Activated naive CD8-positive, alpha-beta T cell treated with anti-CD3 and anti-CD28 coated beads, Interleukin-2, amount 50 U/mL, for 24 hours (primary cell): Measurements from ENCODE around the gene SMPD3.

Source experiments
- ATAC-seq: fragments of 150-1000 bp; cut with Tn5 transposase; one replicate; pipeline ENCODE4 v1.10.0; 2021
- DNase-seq: peaks from one replicate; pipeline ENCODE4 v3.0.0; 2021
- H3K27ac Mint-ChIP-seq: one replicate; pipeline ENCODE4 v1.8.0; 2021; ENCODE audit warnings: mild to moderate bottlenecking, mixed read lengths
- H3K27me3 Mint-ChIP-seq: one replicate; pipeline ENCODE4 v1.8.0; 2021; ENCODE audit warnings: mixed read lengths
- H3K36me3 Mint-ChIP-seq: one replicate; pipeline ENCODE4 v1.8.0; 2021; ENCODE audit warnings: low read depth, mixed read lengths
- H3K4me1 Mint-ChIP-seq: one replicate; pipeline ENCODE4 v1.8.0; 2021; ENCODE audit warnings: mixed read lengths
- H3K4me3 Mint-ChIP-seq: one replicate; pipeline ENCODE4 v1.8.0; 2021; ENCODE audit warnings: mild to moderate bottlenecking, moderate library complexity, mixed read lengths
- H3K9me3 Mint-ChIP-seq: one replicate; pipeline ENCODE4 v1.8.0; 2021; ENCODE audit warnings: mixed read lengths

Gene SMPD3

GRCh38 chr16:68351463-68351862 is 96.8 kb downstream of the SMPD3 start:
- peaks cover 55% of the 10 kb centered on the region for H3K36me3 Mint-ChIP-seq

GRCh38 chr16:68350813-68351350 is 97.4 kb downstream of the SMPD3 start:
- no peak for ATAC-seq
- Mint-ChIP-seq H3K36me3 (peaks cover 59% of the 10 kb centered on the region), H3K4me3 (no peak overlapping the region), H3K27me3 (no peaks in the 10 kb centered on the region), H3K27ac (no peak overlapping the region), H3K9me3 (no peaks in the 10 kb centered on the region), H3K4me1 (peaks cover 8% of the 10 kb centered on the region)
- no peak for DNase-seq

More at GRCh38 chr16:68351463-68351862, 96.8 kb downstream of the SMPD3 start:
- Mint-ChIP-seq H3K4me1 (peaks cover 14% of the 10 kb centered on the region), H3K4me3 (no peak overlapping the region), H3K27me3 (no peaks in the 10 kb centered on the region), H3K9me3 (no peaks in the 10 kb centered on the region), H3K27ac (no peak overlapping the region)
- DNase-seq (no peak), ATAC-seq (no peak)

GRCh38 chr16:68349838-68350410 is 98.4 kb downstream of the SMPD3 start:
- DNase-seq = no peak
- no peak overlapping the region for H3K27ac Mint-ChIP-seq
- no peak overlapping the region for H3K4me3 Mint-ChIP-seq
- H3K27me3 Mint-ChIP-seq = no peaks in the 10 kb centered on the region
- H3K9me3 Mint-ChIP-seq = no peaks in the 10 kb centered on the region
- peaks cover 8% of the 10 kb centered on the region for H3K4me1 Mint-ChIP-seq
- peaks cover 60% of the 10 kb centered on the region for H3K36me3 Mint-ChIP-seq
- ATAC-seq = no peak

GRCh38 chr16:68348639-68349445 is 99.5 kb downstream of the SMPD3 start:
- H3K27me3 Mint-ChIP-seq = no peaks in the 10 kb centered on the region
- DNase-seq (no peak), ATAC-seq (no peak)
- no peak overlapping the region for H3K27ac Mint-ChIP-seq
- H3K9me3 Mint-ChIP-seq = no peaks in the 10 kb centered on the region
- no peak overlapping the region for H3K4me3 Mint-ChIP-seq
- H3K36me3 Mint-ChIP-seq = peaks cover 57% of the 10 kb centered on the region
- peaks cover 11% of the 10 kb centered on the region for H3K4me1 Mint-ChIP-seq

GRCh38 chr16:68347605-68348004 is 100.7 kb downstream of the SMPD3 start:
- DNase-seq = no peak
- H3K4me3 Mint-ChIP-seq = no peak overlapping the region
- no peak for ATAC-seq
- peaks cover 51% of the 10 kb centered on the region for H3K36me3 Mint-ChIP-seq
- no peaks in the 10 kb centered on the region for H3K9me3 Mint-ChIP-seq
- H3K27ac Mint-ChIP-seq = no peak overlapping the region
- H3K27me3 Mint-ChIP-seq = no peaks in the 10 kb centered on the region
- H3K4me1 Mint-ChIP-seq = peaks cover 11% of the 10 kb centered on the region

- DNase-seq (no peak), ATAC-seq (no peak)
- no peaks in the 10 kb centered on the region for H3K9me3 Mint-ChIP-seq
- no peaks in the 10 kb centered on the region for H3K27me3 Mint-ChIP-seq
- H3K4me1 Mint-ChIP-seq = peaks cover 11% of the 10 kb centered on the region
- H3K27ac Mint-ChIP-seq = no peak overlapping the region
- H3K4me3 Mint-ChIP-seq = no peak overlapping the region
- H3K36me3 Mint-ChIP-seq = peaks cover 54% of the 10 kb centered on the region
These were observed 101.3 kb downstream of the SMPD3 start for GRCh38 chr16:68346892-68347480.

- Mint-ChIP-seq H3K27ac (no peak overlapping the region), H3K36me3 (peaks cover 58% of the 10 kb centered on the region), H3K9me3 (no peaks in the 10 kb centered on the region), H3K27me3 (no peaks in the 10 kb centered on the region), H3K4me3 (no peak overlapping the region), H3K4me1 (peaks cover 11% of the 10 kb centered on the region)
- DNase-seq (no peak), ATAC-seq (no peak)
These were observed 102.2 kb downstream of the SMPD3 start for GRCh38 chr16:68345958-68346635.

- Mint-ChIP-seq H3K4me3 (no peak overlapping the region), H3K4me1 (peaks cover 11% of the 10 kb centered on the region), H3K27ac (no peak overlapping the region), H3K27me3 (no peaks in the 10 kb centered on the region), H3K9me3 (no peaks in the 10 kb centered on the region), H3K36me3 (peaks cover 61% of the 10 kb centered on the region)
- ATAC-seq (peak; percentile 90), DNase-seq (peak; percentile 40)
These were observed 102.9 kb downstream of the SMPD3 start for GRCh38 chr16:68345351-68345810.

- ATAC-seq (no peak), DNase-seq (no peak)
- H3K4me1 Mint-ChIP-seq = peaks cover 11% of the 10 kb centered on the region
- H3K36me3 Mint-ChIP-seq = peaks cover 63% of the 10 kb centered on the region
- no peaks in the 10 kb centered on the region for H3K27me3 Mint-ChIP-seq
- no peak overlapping the region for H3K27ac Mint-ChIP-seq
- H3K9me3 Mint-ChIP-seq = no peaks in the 10 kb centered on the region
- no peak overlapping the region for H3K4me3 Mint-ChIP-seq
These were observed 104.1 kb downstream of the SMPD3 start for GRCh38 chr16:68344252-68344651.

GRCh38 chr16:68343137-68343536 is 105.2 kb downstream of the SMPD3 start:
- DNase-seq = no peak
- peaks cover 58% of the 10 kb centered on the region for H3K36me3 Mint-ChIP-seq
- ATAC-seq = no peak
- no peak overlapping the region for H3K4me3 Mint-ChIP-seq
- no peak overlapping the region for H3K27ac Mint-ChIP-seq
- no peaks in the 10 kb centered on the region for H3K27me3 Mint-ChIP-seq
- no peaks in the 10 kb centered on the region for H3K9me3 Mint-ChIP-seq
- peaks cover 11% of the 10 kb centered on the region for H3K4me1 Mint-ChIP-seq

GRCh38 chr16:68342620-68343019 is 105.7 kb downstream of the SMPD3 start:
- ATAC-seq (no peak), DNase-seq (no peak)
- Mint-ChIP-seq H3K4me1 (peaks cover 11% of the 10 kb centered on the region), H3K36me3 (peaks cover 56% of the 10 kb centered on the region), H3K9me3 (no peaks in the 10 kb centered on the region), H3K27ac (no peak overlapping the region), H3K4me3 (no peak overlapping the region), H3K27me3 (no peaks in the 10 kb centered on the region)

- no peaks in the 10 kb centered on the region for H3K27me3 Mint-ChIP-seq
- H3K9me3 Mint-ChIP-seq = no peaks in the 10 kb centered on the region
- no peaks in the 10 kb centered on the region for H3K4me1 Mint-ChIP-seq
- DNase-seq = no peak
- no peak overlapping the region for H3K4me3 Mint-ChIP-seq
- peaks cover 51% of the 10 kb centered on the region for H3K36me3 Mint-ChIP-seq
- no peak overlapping the region for H3K27ac Mint-ChIP-seq
- no peak for ATAC-seq
These were observed 109.1 kb downstream of the SMPD3 start for GRCh38 chr16:68339214-68339613.

- DNase-seq (no peak), ATAC-seq (no peak)
- Mint-ChIP-seq H3K27me3 (no peaks in the 10 kb centered on the region), H3K4me1 (no peaks in the 10 kb centered on the region), H3K9me3 (no peaks in the 10 kb centered on the region), H3K4me3 (no peak overlapping the region), H3K36me3 (peaks cover 54% of the 10 kb centered on the region), H3K27ac (no peak overlapping the region)
These were observed 109.8 kb downstream of the SMPD3 start for GRCh38 chr16:68338326-68339119.

GRCh38 chr16:68335175-68335574 is 113.1 kb downstream of the SMPD3 start:
- no peak for DNase-seq
- Mint-ChIP-seq H3K9me3 (no peaks in the 10 kb centered on the region), H3K4me1 (peaks cover 11% of the 10 kb centered on the region), H3K4me3 (no peak overlapping the region), H3K27me3 (no peaks in the 10 kb centered on the region), H3K27ac (no peak overlapping the region), H3K36me3 (peaks cover 47% of the 10 kb centered on the region)
- ATAC-seq = no peak
